HG03565 (cell line): Measurements from ENCODE around the gene RMI1.
"Not testable (repeated sequence)": the region's sequence is repeated elsewhere in the genome, so short reads cannot be mapped to it uniquely, and the experiment has no call there.

Experiments
- ATAC-seq: cut with Tn5 transposase; IDR thresholded peaks from one replicate; pipeline ENCODE4 v1.9.1; 2021; ENCODE audit warnings: mild to moderate bottlenecking, moderate library complexity; ENCODE audit not compliant: unreplicated experiment

The RMI1 gene

GRCh38 chr9:83980395-83981125 lies at the start of gene RMI1:
Gene RMI1, plus strand, starts transcription at chr9:83980805. Its CDS starts 20,182 bp downstream, at chr9:84000987.
- peak; percentile 50 for ATAC-seq

- no peak for ATAC-seq
These were observed 49.7 kb upstream of the RMI1 start for GRCh38 chr9:83930881-83931280.

- no peak for ATAC-seq
These were observed 48.6 kb upstream of the RMI1 start for GRCh38 chr9:83932011-83932410.

- no peak for ATAC-seq
These were observed 47.8 kb upstream of the RMI1 start for GRCh38 chr9:83932851-83933250.

GRCh38 chr9:83933790-83934189 lies 46.8 kb upstream of the RMI1 start:
- ATAC-seq, result no peak

- ATAC-seq, result no peak
These were observed 45.9 kb upstream of the RMI1 start for GRCh38 chr9:83934569-83935275.

DNA sequence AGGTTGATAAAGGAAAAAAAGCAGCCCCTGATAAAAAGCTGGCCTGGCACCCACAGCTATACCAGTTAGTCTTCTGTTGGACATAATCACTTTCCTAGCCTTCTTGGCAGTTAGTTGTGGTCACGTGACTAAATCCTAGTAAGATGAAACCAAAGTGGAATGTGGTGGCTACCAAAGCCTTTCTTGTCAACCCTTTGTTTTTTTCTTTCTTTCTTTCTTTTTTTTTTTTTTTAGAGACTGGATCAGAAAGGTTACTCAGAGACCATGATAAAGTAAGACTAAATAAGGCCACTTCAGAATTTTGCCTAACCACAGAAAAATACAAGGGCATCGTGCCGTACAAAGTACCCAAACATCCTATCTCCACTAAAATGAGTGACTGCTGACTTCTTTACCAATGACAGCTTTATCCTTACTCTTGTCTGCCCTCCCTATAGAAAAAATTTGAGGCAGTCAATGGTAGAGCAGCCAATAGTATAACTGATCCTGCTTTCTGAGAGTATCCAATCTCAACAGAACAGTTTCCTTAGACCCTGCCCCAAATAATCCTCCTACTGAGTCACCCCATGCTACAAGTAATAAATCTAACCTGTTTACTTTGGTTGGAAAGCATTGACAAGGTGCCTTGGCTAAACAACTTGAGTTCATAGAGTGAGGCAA lies 45.2 kb upstream of the RMI1 start:
- no peak for ATAC-seq

- no peak for ATAC-seq
These were observed 44.1 kb upstream of the RMI1 start for GRCh38 chr9:83936523-83936922.

- no peak for ATAC-seq
These were observed 42.6 kb upstream of the RMI1 start for GRCh38 chr9:83937861-83938455.

DNA sequence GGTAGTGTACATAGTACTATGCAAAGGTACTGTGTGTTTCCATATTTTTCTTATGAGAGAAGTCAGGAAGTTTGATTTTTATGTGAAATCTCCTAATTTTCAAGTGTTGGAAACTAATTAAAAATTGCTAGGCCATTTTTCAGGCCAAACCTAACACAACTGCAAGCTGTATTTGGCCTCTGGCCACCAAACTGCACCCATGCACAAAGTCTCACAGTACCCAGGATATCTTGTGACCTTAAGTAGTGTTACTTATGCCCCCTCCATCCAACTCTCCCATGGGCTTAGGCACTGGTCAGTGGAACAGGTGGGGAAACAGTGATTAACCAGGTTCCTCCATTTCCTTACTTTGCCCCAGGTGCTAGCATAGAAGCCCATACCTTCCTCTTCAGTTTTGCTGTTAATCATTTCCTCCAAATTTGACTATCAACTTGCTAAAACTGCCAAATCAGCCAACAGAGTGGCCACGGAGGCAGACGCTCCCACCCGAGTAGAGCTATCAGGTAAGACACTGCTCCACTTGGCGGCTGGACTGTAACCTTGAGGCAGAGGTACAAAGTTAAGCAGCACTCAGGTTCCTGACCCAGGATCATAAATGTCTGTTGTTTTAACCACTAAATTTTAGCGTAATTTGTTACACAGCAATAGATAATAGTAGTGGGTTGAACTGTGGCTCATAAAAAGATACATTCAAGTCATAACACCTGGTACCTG lies 39.9 kb upstream of the RMI1 start:
- ATAC-seq, result no peak

GRCh38 chr9:83948096-83948495 lies 32.5 kb upstream of the RMI1 start:
- ATAC-seq, result not testable (repeated sequence)

DNA sequence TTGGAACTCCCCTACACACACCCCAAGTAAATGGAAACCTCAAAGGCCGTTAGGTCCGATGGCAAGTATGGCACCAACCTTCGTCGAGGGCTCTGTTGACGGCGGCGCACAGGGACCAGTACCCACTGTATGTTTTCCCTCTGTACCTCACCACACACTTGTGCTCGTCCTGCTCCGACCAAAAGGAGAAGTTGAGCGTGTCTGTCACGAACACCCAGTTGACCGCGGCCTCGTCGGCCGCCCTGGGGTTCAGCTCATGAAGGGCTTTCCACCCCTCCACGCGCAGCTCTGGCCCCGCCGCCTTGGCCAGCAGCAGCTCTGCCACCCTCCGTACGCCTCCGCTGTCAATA lies 24.5 kb upstream of the RMI1 start:
- ATAC-seq, result peak; percentile 32

DNA sequence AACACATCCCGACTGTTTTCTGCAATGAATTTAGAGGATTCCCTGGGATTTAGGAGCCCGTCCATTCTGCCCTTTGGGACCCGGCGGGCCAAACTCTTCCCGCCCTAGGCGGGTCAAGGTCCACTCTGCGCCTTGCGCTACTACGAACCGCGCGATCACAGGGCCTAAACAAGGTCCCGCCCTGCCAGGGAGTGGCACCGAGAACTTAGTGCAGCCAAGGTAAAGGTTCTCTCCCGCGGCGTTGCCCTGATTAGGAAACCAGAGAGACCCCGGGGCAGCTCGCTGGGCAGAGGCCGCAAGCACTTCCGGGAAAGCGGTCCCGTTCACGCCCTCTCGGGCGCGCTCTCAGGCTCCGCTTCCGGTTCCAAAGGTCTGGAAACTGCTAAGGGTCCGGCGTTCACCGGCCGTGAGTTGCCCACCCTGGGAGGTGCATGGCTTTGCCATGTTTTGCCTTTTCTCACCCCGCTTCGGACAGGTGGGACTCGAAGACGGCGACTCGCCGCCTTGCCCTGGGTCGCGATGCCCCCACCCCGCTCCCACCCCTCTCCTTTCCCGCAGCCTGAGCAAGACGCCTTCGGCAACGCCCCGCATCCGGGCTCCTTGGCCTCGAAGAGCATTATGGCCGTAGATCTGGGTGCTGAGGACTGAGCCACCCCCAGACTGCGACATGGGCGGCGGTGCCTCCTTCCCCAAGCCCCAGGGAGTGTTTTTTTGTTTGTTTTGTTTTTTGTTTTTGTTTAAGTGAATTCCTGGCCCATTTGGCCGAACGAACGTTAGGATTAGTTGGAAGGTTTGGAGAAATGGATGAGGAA lies 24.0 kb upstream of the RMI1 start:
- peak; percentile 59 for ATAC-seq

DNA sequence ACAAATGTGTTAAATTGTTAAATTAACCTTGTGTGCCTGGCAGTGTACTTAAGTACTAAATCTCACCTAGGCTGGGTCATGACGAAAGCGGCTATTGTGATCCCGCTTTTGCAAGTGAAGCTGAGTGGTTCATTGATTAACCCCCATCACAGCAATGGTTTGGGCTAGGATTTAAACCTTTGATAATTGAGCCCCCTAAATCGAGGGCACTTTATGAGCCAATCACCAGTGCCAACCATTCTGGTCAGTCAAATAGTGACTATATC lies 23.4 kb upstream of the RMI1 start:
- no peak for ATAC-seq

DNA sequence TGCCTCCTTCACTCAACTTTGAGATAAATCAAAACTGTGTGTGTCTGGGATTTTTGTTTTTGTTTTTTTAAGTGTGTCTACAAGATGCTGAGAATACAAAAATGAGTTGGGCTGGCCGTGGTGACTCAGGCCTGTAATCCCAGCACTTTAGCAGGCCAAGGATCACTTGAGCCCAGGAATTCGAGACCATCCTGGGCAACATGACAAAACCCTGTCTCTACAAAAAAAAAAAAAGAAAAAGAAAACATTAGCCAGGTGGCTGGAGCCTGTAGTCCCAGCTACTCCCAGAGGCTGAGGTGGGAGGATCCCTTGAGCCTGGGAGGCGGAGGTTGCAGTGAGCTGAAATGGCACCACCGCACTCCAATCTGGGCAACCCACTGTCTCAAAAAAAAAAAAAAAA lies 21.5 kb upstream of the RMI1 start:
- no peak for ATAC-seq

GRCh38 chr9:83960991-83961390 lies 19.6 kb upstream of the RMI1 start:
- ATAC-seq, result no peak

- ATAC-seq, result no peak
These were observed 18.4 kb upstream of the RMI1 start for GRCh38 chr9:83962165-83962564.

- no peak for ATAC-seq
These were observed 15.6 kb upstream of the RMI1 start for GRCh38 chr9:83964973-83965349.

- no peak for ATAC-seq
These were observed 15.0 kb upstream of the RMI1 start for GRCh38 chr9:83965350-83966208.

GRCh38 chr9:83966209-83966582 lies 14.4 kb upstream of the RMI1 start:
- ATAC-seq, result no peak
